ENCODE results near the gene ENTPD1.
A peak's percentile ranks its signal among the peaks of the same experiment; 100 is the strongest.

ENTPD1 gene

GRCh38 chr10:95820363-95820762 lies 64.4 kb downstream of the ENTPD1 start:
- DNase-seq (ENCODE audit: extremely low spot score) = peak; percentile 42
- TF ChIP-seq CTCF (IDR thresholded peaks at IDR 0.05; ENCODE audit: control extremely low read depth, extremely low read depth, low read depth, missing control alignments) = peak; percentile 13
- ChIA-PET CTCF (interaction anchor here (1.0 to 10.3 kb wide), 8 partner anchors 10 to 126 kb away, joined by 3 to 71 read pairs (median 6); partner anchors contain the start of gene TCTN3), POLR2A (interaction anchor here (0.5 to 0.8 kb wide), 2 partner anchors 16 to 125 kb away, joined by 3 to 6 read pairs; no protein-coding TSS in a partner anchor)

- DNase-seq (ENCODE audit: extremely low spot score) = no peak
- no peak for TF ChIP-seq CTCF (IDR thresholded peaks at IDR 0.05; ENCODE audit: control extremely low read depth, extremely low read depth, low read depth, missing control alignments)
- ChIA-PET POLR2A (interaction anchor here (0.6 to 1.1 kb wide), 2 partner anchors 15 to 16 kb away, joined by 4 to 5 read pairs; no protein-coding TSS in a partner anchor), CTCF (interaction anchor here (1.0 to 10.3 kb wide), 15 partner anchors 8 to 128 kb away, joined by 3 to 71 read pairs (median 4); partner anchors contain the start of genes ENTPD1 and TCTN3)
Measured at GRCh38 chr10:95821720-95822119, 65.8 kb downstream of the ENTPD1 start.

GRCh38 chr10:95830044-95830443 lies 74.1 kb downstream of the ENTPD1 start:
- ChIA-PET CTCF (interaction anchor here (0.9 to 10.0 kb wide), 12 partner anchors 9 to 141 kb away, joined by 3 to 74 read pairs (median 8); partner anchors contain the start of gene TCTN3), POLR2A (no interaction called here)
- no peak for DNase-seq (ENCODE audit: extremely low spot score)

GRCh38 chr10:95831076-95831475 lies 75.1 kb downstream of the ENTPD1 start:
- no peak for DNase-seq (ENCODE audit: extremely low spot score)
- CTCF ChIA-PET = interaction anchor here (1.6 to 16.0 kb wide), 9 partner anchors 10 to 138 kb away, joined by 3 to 305 read pairs (median 16); partner anchors contain the start of gene TCTN3
- TF ChIP-seq CTCF (IDR thresholded peaks at IDR 0.05; ENCODE audit: control extremely low read depth, extremely low read depth, low read depth, missing control alignments) = no peak
- POLR2A ChIA-PET = interaction anchor here (3.0 kb wide), 1 partner anchor 45 kb away, joined by 19 read pairs; no protein-coding TSS in a partner anchor

More at GRCh38 chr10:95830044-95830443, 74.1 kb downstream of the ENTPD1 start:
- no peak for TF ChIP-seq CTCF (IDR thresholded peaks at IDR 0.05; ENCODE audit: control extremely low read depth, extremely low read depth, low read depth, missing control alignments)

GRCh38 chr10:95831515-95831914 lies 75.6 kb downstream of the ENTPD1 start:
- DNase-seq (ENCODE audit: extremely low spot score) = no peak
- POLR2A ChIA-PET = interaction anchor here (1.6 to 3.0 kb wide), 2 partner anchors 10 to 46 kb away, joined by 4 to 19 read pairs; no protein-coding TSS in a partner anchor
- TF ChIP-seq CTCF (IDR thresholded peaks at IDR 0.05; ENCODE audit: control extremely low read depth, extremely low read depth, low read depth, missing control alignments) = no peak
- CTCF ChIA-PET = interaction anchor here (0.9 to 16.0 kb wide), 8 partner anchors 11 to 137 kb away, joined by 3 to 305 read pairs (median 11); partner anchors contain the start of gene TCTN3

GRCh38 chr10:95832216-95833041 lies 76.5 kb downstream of the ENTPD1 start:
- no peak for TF ChIP-seq CTCF (IDR thresholded peaks at IDR 0.05; ENCODE audit: control extremely low read depth, extremely low read depth, low read depth, missing control alignments)
- ChIA-PET CTCF (interaction anchor here (0.9 to 16.0 kb wide), 17 partner anchors 10 to 143 kb away, joined by 3 to 305 read pairs (median 6); partner anchors contain the start of gene TCTN3), POLR2A (interaction anchor here (1.0 to 3.0 kb wide), 5 partner anchors 9 to 74 kb away, joined by 3 to 19 read pairs (median 4); no protein-coding TSS in a partner anchor)
- peak; percentile 67 for DNase-seq (ENCODE audit: extremely low spot score)

Measured in GM10248 (cell line).